ENCODE results near the gene MORN4. TPM values are rescaled to one million over a fixed set of nuclear protein-coding genes. Genes with fewer than 3 reads are reported as not detected.
A peak's percentile ranks its signal among the peaks of the same experiment; 100 is the strongest.

The MORN4 gene
- total and polyA plus RNA-seq, 2 of the 13 experiments (the other 11 are each of a cell fraction or from before 2014, with no cell fraction given): 3.4 to 9.1 TPM

DNA sequence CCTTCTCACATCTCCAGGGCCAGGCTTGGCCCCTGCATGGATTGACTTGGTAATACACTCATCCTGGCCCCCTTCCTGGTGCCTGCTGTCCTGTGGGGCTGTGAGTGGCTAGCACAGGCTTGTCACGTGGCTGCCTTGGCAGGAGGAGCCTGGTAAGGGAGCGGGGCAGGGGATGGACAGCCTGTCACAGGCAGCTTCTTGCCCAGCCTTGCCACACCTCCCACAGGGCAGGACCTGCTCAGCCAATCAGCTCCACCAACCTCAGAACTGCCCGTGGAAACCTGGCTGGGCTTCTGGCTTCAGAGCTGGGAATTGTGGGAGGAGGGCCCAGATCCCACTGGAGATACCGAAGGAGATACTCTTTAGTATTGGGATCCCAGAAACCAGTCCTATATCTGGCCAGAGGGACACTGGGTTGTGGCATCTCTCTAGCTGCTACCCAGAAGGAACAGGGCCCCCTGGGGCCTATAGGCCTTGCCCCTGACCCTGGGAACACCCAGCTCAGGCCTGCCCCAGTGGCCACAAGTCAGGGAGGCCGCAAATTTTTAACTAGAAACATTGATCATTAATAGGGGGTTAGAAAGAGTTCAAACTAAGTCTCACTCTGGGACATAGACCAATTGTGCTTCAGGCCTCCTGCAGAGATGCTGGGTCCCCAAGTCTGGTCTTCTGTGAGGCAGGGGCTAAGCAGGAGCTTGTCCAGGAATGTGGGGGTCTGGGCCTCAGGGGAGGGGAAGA lies 49.1 kb downstream of the MORN4 start, which contains the start of gene HOGA1 (continued):
- TF ChIP-seq, protein P1, sequence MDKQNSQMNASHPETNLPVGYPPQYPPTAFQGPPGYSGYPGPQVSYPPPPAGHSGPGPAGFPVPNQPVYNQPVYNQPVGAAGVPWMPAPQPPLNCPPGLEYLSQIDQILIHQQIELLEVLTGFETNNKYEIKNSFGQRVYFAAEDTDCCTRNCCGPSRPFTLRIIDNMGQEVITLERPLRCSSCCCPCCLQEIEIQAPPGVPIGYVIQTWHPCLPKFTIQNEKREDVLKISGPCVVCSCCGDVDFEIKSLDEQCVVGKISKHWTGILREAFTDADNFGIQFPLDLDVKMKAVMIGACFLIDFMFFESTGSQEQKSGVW (CRISPR knock-in tag; IDR thresholded peaks at IDR 0.05; ENCODE audit: borderline replicate concordance): no peak
- TF ChIP-seq IRX3 (CRISPR knock-in tag; IDR thresholded peaks at IDR 0.05; ENCODE audit: borderline replicate concordance, low read depth): no peak
- TF ChIP-seq, protein P2, sequence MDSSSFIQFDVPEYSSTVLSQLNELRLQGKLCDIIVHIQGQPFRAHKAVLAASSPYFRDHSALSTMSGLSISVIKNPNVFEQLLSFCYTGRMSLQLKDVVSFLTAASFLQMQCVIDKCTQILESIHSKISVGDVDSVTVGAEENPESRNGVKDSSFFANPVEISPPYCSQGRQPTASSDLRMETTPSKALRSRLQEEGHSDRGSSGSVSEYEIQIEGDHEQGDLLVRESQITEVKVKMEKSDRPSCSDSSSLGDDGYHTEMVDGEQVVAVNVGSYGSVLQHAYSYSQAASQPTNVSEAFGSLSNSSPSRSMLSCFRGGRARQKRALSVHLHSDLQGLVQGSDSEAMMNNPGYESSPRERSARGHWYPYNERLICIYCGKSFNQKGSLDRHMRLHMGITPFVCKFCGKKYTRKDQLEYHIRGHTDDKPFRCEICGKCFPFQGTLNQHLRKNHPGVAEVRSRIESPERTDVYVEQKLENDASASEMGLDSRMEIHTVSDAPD (CRISPR knock-in tag; IDR thresholded peaks at IDR 0.05): no peak
- no peak for TF ChIP-seq ZNF589 (CRISPR knock-in tag; conservative IDR thresholded peaks at IDR 0.05)
- TF ChIP-seq, protein P3, sequence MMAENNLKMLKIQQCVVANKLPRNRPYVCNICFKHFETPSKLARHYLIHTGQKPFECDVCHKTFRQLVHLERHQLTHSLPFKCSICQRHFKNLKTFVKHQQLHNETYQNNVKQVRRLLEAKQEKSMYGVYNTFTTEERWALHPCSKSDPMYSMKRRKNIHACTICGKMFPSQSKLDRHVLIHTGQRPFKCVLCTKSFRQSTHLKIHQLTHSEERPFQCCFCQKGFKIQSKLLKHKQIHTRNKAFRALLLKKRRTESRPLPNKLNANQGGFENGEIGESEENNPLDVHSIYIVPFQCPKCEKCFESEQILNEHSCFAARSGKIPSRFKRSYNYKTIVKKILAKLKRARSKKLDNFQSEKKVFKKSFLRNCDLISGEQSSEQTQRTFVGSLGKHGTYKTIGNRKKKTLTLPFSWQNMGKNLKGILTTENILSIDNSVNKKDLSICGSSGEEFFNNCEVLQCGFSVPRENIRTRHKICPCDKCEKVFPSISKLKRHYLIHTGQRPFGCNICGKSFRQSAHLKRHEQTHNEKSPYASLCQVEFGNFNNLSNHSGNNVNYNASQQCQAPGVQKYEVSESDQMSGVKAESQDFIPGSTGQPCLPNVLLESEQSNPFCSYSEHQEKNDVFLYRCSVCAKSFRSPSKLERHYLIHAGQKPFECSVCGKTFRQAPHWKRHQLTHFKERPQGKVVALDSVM (CRISPR knock-in tag; IDR thresholded peaks at IDR 0.05): no peak
- TF ChIP-seq POLR2AphosphoS5 (IDR thresholded peaks at IDR 0.05; ENCODE audit: low read depth, low read length): peak; percentile 68
- no peak for TF ChIP-seq ZNF713 (CRISPR knock-in tag; IDR thresholded peaks at IDR 0.05)
- no peak for TF ChIP-seq ZNF326 (CRISPR knock-in tag; IDR thresholded peaks at IDR 0.05; ENCODE audit: borderline replicate concordance)
- no peak for TF ChIP-seq ZNF33B (CRISPR knock-in tag; IDR thresholded peaks at IDR 0.05)
- TF ChIP-seq ZNF644 (CRISPR knock-in tag; IDR thresholded peaks at IDR 0.05; ENCODE audit: low read depth): no peak; the same call in 1 of the 2 replicates
- no peak for TF ChIP-seq ZKSCAN1 (IDR thresholded peaks at IDR 0.05; ENCODE audit: low read length)
- no peak for TF ChIP-seq HNRNPUL1 (IDR thresholded peaks at IDR 0.05; ENCODE audit: low read depth, low read length)
- TF ChIP-seq, protein P4, sequence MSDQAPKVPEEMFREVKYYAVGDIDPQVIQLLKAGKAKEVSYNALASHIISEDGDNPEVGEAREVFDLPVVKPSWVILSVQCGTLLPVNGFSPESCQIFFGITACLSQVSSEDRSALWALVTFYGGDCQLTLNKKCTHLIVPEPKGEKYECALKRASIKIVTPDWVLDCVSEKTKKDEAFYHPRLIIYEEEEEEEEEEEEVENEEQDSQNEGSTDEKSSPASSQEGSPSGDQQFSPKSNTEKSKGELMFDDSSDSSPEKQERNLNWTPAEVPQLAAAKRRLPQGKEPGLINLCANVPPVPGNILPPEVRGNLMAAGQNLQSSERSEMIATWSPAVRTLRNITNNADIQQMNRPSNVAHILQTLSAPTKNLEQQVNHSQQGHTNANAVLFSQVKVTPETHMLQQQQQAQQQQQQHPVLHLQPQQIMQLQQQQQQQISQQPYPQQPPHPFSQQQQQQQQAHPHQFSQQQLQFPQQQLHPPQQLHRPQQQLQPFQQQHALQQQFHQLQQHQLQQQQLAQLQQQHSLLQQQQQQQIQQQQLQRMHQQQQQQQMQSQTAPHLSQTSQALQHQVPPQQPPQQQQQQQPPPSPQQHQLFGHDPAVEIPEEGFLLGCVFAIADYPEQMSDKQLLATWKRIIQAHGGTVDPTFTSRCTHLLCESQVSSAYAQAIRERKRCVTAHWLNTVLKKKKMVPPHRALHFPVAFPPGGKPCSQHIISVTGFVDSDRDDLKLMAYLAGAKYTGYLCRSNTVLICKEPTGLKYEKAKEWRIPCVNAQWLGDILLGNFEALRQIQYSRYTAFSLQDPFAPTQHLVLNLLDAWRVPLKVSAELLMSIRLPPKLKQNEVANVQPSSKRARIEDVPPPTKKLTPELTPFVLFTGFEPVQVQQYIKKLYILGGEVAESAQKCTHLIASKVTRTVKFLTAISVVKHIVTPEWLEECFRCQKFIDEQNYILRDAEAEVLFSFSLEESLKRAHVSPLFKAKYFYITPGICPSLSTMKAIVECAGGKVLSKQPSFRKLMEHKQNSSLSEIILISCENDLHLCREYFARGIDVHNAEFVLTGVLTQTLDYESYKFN (CRISPR knock-in tag; conservative IDR thresholded peaks at IDR 0.05): peak; percentile 41; the same call in 1 of the 2 replicates
- TF ChIP-seq ZFP90 (CRISPR knock-in tag; IDR thresholded peaks at IDR 0.05; ENCODE audit: borderline replicate concordance): no peak
- TF ChIP-seq TBX3 (IDR thresholded peaks at IDR 0.05; ENCODE audit: borderline replicate concordance): no peak
- no peak for TF ChIP-seq ZKSCAN5 (CRISPR knock-in tag; IDR thresholded peaks at IDR 0.05)
- TF ChIP-seq HOXA9 (CRISPR knock-in tag; IDR thresholded peaks at IDR 0.05; ENCODE audit: borderline replicate concordance): no peak
- TF ChIP-seq MTF1 (CRISPR knock-in tag; IDR thresholded peaks at IDR 0.05): no peak
- no peak for TF ChIP-seq KDM6A (CRISPR knock-in tag; IDR thresholded peaks at IDR 0.05; ENCODE audit: low read depth)
- TF ChIP-seq SYNCRIP (IDR thresholded peaks at IDR 0.05; ENCODE audit: insufficient read depth, low read depth, low read length): no peak
- no peak for TF ChIP-seq HMG20B (CRISPR knock-in tag; conservative IDR thresholded peaks at IDR 0.05)
- TF ChIP-seq, protein P5, sequence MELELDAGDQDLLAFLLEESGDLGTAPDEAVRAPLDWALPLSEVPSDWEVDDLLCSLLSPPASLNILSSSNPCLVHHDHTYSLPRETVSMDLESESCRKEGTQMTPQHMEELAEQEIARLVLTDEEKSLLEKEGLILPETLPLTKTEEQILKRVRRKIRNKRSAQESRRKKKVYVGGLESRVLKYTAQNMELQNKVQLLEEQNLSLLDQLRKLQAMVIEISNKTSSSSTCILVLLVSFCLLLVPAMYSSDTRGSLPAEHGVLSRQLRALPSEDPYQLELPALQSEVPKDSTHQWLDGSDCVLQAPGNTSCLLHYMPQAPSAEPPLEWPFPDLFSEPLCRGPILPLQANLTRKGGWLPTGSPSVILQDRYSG (CRISPR knock-in tag; IDR thresholded peaks at IDR 0.05): no peak

Measured in HepG2 (cell line).